H1 (cell line): ENCODE results near the gene RGL3. TPM values are rescaled to one million over a fixed set of nuclear protein-coding genes. Genes with fewer than 3 reads are reported as not detected.

ENCODE experiments used
- MAFK ChIP-seq: IDR thresholded peaks from 2 replicates; pipeline ENCODE4 v1.6.1; 2012; ENCODE audit warnings: low read depth, mild to moderate bottlenecking, improper control_type of control experiment, low read length
- NRF1 ChIP-seq: IDR thresholded peaks from 2 replicates; pipeline ENCODE4 v1.6.1; 2011; ENCODE audit warnings: mild to moderate bottlenecking, low read depth, low read length, improper control_type of control experiment
- polyA plus RNA-seq, 7 experiments: library from polyadenylated mRNA; depleted of rRNA in 3 of 7; stranded (reverse) in 5 of 7; unstranded in 2 of 7; fragments of >200 nt in 5 of 7; fragments of 200-250 nt in 2 of 7; gene quantifications; 1 replicate in 5 of 7; 2 replicates in 1 of 7; 4 replicates in 1 of 7; pipeline versions ENCODE4 v1.2.1 to v1.2.3, GENCODE V29; 2011 to 2013; ENCODE audit warnings: missing spikeins in 2 of 7, mixed read lengths in 2 of 7
- total RNA-seq: library from RNA; stranded (reverse); fragmentation: NEBNext Ultra II Directional; extraction: Animal tissue kit (Norgen Biotek cat#: 25700); gene quantifications from 2 replicates; pipeline ENCODE4 v1.2.1, GENCODE V29; 2021
- TF ChIP-seq, protein P1 (sequence below): fragments of 300-600 bp; sonication (generic); IDR thresholded peaks from 2 replicates; pipeline ENCODE4 v1.7.1; 2012; ENCODE audit warnings: low read length, moderate library complexity, mild to moderate bottlenecking, inconsistent platforms; ENCODE audit not compliant: insufficient replicate concordance

The RGL3 gene
- total and polyA plus RNA-seq, 2 of the 8 experiments (the other 6 are each of a cell fraction or from before 2014, with no cell fraction given) = 36.9 to 40.9 TPM

DNA sequence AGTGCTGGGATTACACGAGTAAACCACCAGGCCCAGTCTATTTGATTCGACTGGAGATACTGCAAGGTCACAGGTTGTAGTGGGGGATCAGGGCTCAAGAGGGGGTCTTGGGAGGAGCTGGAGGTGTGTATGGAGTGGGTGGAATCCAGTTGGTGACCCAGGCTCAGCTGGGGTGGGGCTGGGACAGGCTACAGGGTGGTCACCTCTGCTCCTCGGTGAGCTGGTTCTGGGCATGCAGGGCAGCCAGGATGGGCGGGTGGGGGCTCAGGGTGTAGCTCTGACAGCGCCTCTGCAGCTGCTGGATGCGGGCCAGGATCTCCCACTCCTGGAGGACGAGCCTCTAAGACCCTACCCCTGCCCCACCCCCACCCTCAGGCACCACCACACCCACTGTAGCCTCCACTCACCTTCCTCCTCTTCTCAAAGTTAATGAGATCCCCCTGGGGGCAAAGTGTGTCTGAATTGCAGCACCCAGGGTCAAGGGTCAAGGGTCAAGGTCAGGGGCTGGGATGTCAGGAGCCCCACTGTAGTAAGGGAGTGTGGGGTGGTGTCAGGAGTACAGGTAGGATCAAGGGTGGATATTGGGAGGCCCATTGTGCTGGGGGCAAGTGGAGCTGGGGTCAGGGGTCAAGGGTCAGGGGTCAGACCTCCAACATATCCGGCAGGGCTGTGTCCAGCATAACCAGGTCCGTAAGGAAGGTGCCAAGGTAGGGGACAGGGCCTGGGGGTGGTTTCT lies 17.1 kb downstream of the RGL3 start (continued):
- TF ChIP-seq, protein P1, sequence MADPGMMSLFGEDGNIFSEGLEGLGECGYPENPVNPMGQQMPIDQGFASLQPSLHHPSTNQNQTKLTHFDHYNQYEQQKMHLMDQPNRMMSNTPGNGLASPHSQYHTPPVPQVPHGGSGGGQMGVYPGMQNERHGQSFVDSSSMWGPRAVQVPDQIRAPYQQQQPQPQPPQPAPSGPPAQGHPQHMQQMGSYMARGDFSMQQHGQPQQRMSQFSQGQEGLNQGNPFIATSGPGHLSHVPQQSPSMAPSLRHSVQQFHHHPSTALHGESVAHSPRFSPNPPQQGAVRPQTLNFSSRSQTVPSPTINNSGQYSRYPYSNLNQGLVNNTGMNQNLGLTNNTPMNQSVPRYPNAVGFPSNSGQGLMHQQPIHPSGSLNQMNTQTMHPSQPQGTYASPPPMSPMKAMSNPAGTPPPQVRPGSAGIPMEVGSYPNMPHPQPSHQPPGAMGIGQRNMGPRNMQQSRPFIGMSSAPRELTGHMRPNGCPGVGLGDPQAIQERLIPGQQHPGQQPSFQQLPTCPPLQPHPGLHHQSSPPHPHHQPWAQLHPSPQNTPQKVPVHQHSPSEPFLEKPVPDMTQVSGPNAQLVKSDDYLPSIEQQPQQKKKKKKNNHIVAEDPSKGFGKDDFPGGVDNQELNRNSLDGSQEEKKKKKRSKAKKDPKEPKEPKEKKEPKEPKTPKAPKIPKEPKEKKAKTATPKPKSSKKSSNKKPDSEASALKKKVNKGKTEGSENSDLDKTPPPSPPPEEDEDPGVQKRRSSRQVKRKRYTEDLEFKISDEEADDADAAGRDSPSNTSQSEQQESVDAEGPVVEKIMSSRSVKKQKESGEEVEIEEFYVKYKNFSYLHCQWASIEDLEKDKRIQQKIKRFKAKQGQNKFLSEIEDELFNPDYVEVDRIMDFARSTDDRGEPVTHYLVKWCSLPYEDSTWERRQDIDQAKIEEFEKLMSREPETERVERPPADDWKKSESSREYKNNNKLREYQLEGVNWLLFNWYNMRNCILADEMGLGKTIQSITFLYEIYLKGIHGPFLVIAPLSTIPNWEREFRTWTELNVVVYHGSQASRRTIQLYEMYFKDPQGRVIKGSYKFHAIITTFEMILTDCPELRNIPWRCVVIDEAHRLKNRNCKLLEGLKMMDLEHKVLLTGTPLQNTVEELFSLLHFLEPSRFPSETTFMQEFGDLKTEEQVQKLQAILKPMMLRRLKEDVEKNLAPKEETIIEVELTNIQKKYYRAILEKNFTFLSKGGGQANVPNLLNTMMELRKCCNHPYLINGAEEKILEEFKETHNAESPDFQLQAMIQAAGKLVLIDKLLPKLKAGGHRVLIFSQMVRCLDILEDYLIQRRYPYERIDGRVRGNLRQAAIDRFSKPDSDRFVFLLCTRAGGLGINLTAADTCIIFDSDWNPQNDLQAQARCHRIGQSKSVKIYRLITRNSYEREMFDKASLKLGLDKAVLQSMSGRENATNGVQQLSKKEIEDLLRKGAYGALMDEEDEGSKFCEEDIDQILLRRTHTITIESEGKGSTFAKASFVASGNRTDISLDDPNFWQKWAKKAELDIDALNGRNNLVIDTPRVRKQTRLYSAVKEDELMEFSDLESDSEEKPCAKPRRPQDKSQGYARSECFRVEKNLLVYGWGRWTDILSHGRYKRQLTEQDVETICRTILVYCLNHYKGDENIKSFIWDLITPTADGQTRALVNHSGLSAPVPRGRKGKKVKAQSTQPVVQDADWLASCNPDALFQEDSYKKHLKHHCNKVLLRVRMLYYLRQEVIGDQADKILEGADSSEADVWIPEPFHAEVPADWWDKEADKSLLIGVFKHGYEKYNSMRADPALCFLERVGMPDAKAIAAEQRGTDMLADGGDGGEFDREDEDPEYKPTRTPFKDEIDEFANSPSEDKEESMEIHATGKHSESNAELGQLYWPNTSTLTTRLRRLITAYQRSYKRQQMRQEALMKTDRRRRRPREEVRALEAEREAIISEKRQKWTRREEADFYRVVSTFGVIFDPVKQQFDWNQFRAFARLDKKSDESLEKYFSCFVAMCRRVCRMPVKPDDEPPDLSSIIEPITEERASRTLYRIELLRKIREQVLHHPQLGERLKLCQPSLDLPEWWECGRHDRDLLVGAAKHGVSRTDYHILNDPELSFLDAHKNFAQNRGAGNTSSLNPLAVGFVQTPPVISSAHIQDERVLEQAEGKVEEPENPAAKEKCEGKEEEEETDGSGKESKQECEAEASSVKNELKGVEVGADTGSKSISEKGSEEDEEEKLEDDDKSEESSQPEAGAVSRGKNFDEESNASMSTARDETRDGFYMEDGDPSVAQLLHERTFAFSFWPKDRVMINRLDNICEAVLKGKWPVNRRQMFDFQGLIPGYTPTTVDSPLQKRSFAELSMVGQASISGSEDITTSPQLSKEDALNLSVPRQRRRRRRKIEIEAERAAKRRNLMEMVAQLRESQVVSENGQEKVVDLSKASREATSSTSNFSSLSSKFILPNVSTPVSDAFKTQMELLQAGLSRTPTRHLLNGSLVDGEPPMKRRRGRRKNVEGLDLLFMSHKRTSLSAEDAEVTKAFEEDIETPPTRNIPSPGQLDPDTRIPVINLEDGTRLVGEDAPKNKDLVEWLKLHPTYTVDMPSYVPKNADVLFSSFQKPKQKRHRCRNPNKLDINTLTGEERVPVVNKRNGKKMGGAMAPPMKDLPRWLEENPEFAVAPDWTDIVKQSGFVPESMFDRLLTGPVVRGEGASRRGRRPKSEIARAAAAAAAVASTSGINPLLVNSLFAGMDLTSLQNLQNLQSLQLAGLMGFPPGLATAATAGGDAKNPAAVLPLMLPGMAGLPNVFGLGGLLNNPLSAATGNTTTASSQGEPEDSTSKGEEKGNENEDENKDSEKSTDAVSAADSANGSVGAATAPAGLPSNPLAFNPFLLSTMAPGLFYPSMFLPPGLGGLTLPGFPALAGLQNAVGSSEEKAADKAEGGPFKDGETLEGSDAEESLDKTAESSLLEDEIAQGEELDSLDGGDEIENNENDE = no peak
- no peak for TF ChIP-seq NRF1
- TF ChIP-seq MAFK = no peak
- TF ChIP-seq, all 59 proteins: peak for 0
